Hypothalamus (tissue), 51 donors: ENCODE results near the gene SPNS1.
"Not testable (repeated sequence)": the region's sequence is repeated elsewhere in the genome, so short reads cannot be mapped to it uniquely, and the experiment has no call there.

Experiments used
- DNase-seq, 51 donors: peaks; one replicate each; lab custom pipeline; 2025; lab: John Stamatoyannopoulos, UW

Gene SPNS1, protein sequence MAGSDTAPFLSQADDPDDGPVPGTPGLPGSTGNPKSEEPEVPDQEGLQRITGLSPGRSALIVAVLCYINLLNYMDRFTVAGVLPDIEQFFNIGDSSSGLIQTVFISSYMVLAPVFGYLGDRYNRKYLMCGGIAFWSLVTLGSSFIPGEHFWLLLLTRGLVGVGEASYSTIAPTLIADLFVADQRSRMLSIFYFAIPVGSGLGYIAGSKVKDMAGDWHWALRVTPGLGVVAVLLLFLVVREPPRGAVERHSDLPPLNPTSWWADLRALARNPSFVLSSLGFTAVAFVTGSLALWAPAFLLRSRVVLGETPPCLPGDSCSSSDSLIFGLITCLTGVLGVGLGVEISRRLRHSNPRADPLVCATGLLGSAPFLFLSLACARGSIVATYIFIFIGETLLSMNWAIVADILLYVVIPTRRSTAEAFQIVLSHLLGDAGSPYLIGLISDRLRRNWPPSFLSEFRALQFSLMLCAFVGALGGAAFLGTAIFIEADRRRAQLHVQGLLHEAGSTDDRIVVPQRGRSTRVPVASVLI

DNA sequence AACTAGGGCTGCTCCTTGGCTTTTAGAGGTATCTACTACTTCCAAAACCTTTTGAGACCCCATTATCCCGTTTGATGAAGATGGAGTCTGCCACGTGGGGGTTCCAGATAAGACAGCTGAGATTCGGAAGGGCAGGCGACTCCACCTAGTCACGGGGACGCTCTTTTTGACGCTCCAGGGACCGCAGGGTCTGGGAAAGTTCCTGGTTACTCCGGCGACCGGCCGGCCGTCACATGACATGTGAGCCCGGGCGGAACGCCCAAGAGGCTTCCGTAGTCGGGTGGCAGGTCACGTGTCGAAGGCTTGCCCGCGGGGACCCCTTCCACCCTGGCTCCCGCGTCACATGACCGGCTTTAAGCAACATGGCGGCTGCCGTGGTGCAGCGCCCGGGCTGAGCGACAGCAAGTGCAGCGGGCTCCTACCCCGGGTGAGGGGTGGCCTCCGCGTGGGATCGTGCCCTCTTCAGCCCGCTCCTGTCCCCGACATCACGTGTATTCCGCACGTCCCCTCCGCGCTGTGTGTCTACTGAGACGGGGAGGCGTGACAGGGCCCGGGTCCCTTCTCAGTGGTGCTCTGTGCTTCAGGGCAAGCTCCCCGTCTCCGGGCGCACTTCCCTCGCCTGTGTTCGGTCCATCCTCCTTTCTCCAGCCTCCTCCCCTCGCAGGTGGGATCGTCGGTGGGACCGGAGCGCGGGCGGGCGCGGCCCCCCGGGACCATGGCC, at the start of gene SPNS1:
TSS of gene SPNS1 (plus strand) at position 342 of the 721 bp plus-strand sequence. CDS start at position 716, 374 bp downstream.
- DNase-seq = peak; percentile 89 to 100 (median 96)

DNA sequence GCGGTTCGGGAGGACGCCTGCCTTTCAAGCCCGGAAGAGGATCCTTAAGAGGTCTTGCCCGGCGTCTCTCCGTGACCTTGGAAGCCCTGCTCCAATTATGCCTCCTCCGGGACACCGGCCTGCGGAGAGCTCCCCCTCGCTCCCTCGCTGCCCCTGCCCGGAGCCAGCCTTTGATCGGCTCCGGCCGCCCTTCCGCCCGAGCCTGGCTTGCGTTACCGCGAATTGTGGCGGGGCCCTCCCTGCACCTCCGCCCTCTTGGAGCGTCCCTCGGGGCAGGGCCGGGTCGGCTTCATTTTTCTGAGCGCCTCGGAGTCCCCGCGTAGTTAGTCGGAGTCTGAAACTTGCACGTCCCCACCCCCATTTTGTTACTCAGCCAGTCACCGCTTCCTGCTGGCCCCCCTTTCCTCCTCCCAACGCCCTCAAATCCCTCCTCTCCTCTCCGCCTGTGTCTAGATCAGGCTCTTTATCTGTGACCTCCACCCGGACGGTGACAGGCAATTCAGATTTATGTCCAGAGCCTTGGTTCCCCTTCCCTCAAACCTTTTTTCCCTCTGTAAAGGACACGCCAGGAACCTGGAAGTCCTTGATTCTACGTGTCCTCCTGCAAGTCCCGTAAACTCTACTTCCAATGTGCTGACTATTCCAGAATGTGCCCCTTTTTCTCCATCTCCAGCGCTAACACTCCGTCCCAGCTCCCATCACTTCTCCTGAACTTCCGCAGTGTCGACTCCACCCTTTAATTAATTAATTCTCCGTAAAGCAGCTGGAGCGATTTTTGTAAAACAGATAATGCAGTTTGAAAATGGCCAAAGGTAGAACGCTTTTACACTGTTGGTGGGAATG, 49.0 kb upstream of the SPNS1 start:
- peak in 32 of 51 donors; percentile 28 to 88 (median 64) for DNase-seq

DNA sequence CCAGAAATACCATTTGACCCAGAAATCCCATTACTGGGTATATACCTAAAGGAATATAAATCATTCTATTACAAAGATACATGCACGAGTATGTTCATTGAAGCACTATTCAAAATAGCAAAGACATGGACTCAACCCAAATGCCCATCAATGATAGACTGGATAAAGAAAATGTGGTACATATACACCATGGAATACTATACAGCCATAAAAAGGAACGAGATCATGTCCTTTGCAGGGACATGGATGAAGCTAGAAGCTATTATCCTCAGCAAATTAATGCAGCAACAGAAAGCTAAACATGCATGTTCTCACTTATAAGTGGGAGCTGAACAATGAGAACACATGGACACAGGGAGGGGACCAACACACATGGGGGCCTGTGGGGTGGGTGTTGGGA, 48.3 kb upstream of the SPNS1 start:
- not testable (repeated sequence) for DNase-seq

DNA sequence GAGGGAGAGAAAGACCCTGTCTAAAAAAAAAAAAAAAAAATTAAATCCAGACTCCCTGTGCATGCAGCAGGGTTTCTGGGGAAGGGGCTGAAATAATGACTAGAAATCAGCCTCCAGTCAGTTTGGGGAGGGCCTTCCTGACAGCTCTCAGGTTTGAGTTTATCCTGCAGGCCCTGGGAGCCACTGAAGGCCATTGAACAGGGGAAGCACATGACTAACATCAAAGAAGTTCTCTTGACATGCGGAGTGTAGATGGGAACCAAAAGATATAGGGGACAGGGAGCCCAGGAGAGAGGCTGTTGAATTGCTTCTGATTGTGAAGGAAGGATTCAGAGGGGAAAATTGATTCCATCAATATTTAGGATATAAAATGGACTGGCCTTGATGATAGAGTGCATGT, 46.8 kb upstream of the SPNS1 start:
- no peak for DNase-seq

DNA sequence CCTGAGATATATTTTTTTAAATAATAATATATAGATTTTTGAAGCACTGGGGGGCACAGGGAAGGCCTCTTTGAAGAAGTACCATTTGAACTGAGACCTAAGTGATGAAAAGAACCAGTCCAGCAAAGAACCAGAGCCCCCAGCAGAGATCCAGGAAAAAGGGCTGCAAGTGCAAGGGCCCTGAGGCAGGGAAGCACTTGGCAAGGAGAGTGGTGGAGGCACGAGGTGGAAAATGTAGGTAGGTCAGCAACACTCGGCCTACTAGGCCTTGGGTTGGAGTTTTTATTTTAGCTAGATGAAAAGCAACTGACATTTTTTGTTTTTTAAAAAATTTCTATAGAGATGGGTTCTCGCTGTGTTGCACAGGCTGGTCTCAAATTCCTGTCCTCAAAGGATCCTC, 44.4 kb upstream of the SPNS1 start:
- DNase-seq = no peak

- no peak for DNase-seq
Observed at GRCh38 chr16:28930652-28931051, 43.9 kb upstream of the SPNS1 start.

DNA sequence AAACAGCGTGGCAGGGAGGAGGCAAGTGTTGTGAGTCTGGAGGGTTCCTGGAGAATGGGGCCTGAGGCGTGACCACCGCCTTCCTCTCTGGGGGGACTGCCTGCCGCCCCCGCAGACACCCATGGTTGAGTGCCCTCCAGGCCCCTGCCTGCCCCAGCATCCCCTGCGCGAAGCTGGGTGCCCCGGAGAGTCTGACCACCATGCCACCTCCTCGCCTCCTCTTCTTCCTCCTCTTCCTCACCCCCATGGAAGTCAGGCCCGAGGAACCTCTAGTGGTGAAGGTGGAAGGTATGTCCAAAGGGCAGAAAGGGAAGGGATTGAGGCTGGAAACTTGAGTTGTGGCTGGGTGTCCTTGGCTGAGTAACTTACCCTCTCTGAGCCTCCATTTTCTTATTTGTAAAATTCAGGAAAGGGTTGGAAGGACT, 42.8 kb upstream of the SPNS1 start, which contains the start of gene CD19:
TSS of gene CD19 (plus strand) at position 171 of the 425 bp plus-strand sequence. CDS start at position 201, 30 bp downstream.
- DNase-seq = no peak

DNA sequence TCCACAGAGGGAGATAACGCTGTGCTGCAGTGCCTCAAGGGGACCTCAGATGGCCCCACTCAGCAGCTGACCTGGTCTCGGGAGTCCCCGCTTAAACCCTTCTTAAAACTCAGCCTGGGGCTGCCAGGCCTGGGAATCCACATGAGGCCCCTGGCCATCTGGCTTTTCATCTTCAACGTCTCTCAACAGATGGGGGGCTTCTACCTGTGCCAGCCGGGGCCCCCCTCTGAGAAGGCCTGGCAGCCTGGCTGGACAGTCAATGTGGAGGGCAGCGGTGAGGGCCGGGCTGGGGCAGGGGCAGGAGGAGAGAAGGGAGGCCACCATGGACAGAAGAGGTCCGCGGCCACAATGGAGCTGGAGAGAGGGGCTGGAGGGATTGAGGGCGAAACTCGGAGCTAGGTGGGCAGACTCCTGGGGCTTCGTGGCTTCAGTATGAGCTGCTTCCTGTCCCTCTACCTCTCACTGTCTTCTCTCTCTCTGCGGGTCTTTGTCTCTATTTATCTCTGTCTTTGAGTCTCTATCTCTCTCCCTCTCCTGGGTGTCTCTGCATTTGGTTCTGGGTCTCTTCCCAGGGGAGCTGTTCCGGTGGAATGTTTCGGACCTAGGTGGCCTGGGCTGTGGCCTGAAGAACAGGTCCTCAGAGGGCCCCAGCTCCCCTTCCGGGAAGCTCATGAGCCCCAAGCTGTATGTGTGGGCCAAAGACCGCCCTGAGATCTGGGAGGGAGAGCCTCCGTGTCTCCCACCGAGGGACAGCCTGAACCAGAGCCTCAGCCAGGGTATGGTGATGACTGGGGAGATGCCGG, 42.0 kb upstream of the SPNS1 start:
- DNase-seq = no peak

- DNase-seq = no peak
Observed at GRCh38 chr16:28933171-28933570, 41.4 kb upstream of the SPNS1 start.

DNA sequence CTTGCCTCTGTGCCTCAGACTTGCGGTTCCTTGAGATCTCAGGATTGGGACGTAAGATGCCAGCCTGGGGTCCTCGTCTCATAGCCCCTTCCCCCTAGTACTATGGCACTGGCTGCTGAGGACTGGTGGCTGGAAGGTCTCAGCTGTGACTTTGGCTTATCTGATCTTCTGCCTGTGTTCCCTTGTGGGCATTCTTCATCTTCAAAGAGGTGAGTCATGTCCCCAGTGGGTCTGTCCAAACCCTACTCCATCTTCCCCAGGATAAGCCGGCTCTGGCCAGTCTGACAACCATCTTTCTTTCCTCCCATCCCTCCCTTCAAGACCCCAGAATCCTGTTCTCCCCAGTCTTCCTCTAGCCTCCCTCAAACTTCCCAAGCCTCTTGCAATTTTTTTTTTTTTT, 39.2 kb upstream of the SPNS1 start:
- DNase-seq = no peak

- DNase-seq = peak in 40 of 51 donors; percentile 1 to 66 (median 32)
Observed at GRCh38 chr16:28935924-28936783, 38.4 kb upstream of the SPNS1 start.

DNA sequence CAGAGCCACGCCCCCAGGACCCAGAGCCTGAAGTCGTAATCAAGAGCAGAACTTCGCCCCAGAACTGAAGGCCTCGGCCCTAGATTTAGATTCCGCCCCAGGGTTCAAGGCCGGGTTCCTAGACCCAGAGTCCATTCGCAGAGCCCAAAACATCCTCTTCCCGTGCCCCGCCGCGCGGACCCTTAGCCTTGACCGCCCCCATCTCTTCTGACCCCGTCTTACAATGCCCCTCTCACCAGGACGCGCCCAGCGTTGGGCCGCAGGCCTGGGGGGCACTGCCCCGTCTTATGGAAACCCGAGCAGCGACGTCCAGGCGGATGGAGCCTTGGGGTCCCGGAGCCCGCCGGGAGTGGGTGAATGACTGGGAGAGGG, 37.8 kb upstream of the SPNS1 start:
- DNase-seq = no peak

DNA sequence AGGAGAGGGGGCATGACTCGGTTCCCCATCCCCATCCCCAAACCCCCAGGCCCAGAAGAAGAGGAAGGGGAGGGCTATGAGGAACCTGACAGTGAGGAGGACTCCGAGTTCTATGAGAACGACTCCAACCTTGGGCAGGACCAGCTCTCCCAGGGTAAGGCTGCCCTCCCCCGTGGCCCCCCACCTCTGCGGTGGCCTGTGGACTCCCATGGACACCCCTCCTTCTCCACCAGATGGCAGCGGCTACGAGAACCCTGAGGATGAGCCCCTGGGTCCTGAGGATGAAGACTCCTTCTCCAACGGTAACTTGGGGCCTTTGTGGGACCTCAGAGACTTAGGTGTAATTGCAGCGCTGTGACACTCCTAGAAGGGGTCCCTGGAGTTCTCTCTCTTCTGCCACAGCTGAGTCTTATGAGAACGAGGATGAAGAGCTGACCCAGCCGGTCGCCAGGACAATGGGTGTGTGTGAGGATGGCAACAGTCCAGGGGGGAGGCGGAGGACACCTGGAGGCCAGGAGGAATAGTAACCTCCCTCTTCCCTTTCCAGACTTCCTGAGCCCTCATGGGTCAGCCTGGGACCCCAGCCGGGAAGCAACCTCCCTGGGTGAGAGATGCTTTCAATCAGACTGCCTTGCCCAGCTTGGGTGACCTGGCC, 37.2 kb upstream of the SPNS1 start:
- DNase-seq = no peak

GRCh38 chr16:28938721-28939120, 35.9 kb upstream of the SPNS1 start:
- DNase-seq = no peak

DNA sequence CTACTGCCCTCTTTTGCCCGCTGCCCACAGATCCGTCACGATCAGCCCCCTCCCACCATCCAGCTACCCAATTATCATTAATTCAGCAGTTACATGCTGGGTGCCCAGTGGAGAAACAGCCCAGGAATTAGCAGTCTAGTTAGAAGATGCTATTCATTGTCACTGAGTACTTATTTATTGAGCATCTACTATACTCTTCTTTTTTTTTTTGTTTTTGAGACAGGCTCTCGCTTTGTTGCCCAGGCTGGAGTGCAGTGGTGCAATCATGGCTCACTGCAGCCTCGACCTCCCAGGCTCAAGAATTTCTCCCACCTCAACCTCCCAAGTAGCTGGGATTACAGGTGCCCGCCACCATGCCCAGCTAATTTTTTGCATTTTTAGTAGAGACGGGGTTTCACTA, 34.8 kb upstream of the SPNS1 start:
- DNase-seq = not testable (repeated sequence)

DNA sequence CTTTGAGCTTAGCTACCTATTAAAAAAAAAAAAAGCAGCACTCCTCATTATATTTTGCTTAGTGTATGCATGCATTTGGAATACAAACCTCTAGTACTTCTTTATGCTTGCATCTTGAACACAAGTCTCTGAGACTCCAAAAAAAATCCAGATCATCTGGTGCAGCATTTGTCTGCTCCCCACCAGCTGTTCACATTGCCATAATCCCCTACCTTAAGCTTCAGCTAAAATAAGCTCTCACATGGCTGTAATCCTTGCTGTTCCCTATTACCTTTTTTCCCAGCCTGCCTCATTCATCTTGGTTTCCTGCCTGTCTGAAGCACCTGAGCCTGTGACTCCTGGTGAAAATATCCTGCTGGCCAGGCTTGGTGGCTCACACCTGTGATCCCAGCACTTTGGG, 31.3 kb upstream of the SPNS1 start:
- no peak for DNase-seq

- DNase-seq = no peak
Observed at GRCh38 chr16:28946681-28947080, 27.9 kb upstream of the SPNS1 start.
